GM19239 (cell line): ENCODE measurements around the gene DNAH3.
"Not testable (repeated sequence)": the region's sequence is repeated elsewhere in the genome, so short reads cannot be mapped to it uniquely, and the experiment has no call there.

Experiments used
- DNase-seq: peaks from one replicate; pipeline ENCODE4 v3.0.0; 2011; ENCODE audit warnings: low spot score; ENCODE audit not compliant: insufficient read length
- FAIRE-seq: peaks from 2 replicates; lab custom pipeline; 2011; peaks lifted over from hg19 to GRCh38; lab: Jason Lieb, UNC

DNAH3 gene

DNA sequence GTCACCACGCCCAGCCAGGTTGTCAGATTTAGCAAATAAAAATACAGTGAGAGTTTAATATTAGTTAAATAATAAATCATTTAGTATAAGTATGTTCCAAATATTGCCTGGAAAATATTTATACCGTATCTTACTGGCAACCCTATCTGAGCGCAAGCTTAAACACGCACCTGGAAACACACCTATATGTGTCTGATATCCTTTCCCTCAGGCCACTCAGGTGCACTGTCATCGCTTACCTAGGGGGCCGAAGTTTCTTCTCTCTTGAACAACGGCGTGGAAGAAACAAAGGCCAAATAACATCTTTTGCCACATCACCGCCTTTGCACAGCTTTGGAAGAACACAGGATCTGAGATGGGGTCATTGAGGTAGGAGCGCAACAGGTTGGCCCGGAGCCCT is 196.1 kb downstream of the DNAH3 start:
- DNase-seq (no peak), FAIRE-seq (no peak)

DNA sequence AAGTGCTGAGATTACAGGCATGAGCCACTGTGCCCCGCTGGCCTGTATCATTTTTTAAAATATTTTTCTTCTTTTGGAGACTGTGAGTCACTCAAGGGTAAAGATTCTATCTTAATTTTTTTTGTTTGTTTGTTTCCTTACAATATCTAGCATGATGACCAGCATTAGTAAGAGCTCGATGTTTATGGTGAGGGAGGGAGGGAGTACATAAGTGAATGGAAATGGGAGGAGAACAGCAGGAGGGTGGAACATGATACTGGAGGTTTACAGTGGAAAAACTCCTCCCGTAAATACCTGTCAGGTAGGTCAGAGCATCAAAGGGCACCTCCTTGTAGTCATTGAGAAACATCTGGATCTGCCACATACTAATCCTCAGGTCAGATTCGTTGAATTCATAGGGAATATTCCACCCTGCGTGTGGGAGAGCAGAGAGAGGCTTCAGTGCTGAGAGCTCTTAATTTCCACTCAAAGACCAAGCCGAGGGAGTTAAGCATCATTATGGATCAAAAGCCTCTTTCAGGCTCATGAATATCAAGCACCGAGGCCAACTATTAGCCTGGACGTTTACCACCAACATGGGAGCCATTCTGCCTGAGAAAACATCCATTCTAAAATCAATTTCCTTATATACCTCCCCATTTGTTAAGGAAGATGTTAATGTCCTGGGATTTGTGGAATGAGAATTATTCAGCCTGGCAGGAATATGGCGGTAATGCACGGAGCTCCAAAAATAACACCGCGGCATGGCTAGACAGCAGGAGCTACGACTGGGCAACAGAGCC is 198.3 kb downstream of the DNAH3 start:
- no peak for DNase-seq
- no peak for FAIRE-seq

DNA sequence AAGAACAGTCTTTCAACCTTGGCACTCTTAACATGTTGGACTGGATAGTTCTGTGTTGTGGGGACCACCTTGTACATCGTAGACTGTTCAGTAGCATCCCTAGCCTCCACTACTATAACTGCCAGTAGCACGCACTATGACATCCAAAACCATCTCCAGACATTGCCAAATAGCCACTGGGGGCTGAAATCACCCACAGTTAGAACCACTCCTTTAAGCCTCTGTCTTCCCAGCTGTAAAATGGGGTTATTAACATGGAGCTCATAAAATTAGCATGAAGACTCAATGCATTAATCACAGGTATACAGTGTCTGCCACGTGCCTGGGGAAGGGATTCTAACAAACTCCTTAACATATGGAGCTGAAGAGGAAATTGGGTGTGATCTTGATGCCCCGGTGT is 200.4 kb downstream of the DNAH3 start:
- no peak for FAIRE-seq

DNA sequence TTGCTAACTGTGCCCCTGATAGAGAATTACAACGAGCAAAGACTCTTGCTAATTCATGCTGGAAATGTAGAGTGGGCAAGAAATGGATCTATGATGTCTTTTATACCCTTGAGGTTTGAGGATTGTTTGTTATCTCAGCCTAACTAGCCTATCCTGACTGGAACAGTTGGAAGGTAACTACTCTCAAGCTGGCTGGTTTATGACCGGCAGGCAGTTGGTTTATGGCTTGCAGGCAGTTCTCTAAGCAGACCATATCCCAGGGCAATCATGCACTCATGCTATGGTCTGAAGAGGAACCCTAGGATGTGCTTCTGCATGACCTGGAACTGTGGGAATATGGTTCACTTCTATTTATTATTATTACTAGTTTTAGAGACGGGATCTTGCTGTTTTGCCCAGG is 201.0 kb downstream of the DNAH3 start:
- FAIRE-seq (no peak), DNase-seq (no peak)

More for the DNA sequence above, 200.4 kb downstream of the DNAH3 start:
- no peak for DNase-seq

DNA sequence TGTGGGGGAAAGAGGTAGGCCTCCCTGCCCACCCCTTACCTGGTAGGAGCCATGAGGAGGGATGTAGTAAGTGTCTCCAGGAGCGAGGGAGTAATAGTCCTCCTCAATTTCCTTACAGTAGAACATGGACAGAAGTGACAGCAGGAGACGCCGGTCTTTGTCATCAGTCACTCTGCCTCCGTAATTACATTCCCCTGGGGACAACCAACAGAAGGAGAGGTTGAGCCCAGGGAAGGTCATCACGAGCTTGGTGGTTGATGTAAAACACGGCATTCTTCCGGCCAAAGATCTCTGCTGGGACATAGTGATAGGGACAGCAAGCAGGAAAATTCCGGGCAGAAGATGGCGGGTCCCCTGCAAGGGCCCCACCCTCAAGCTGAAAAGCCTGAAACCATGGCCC is 202.2 kb downstream of the DNAH3 start:
- DNase-seq (no peak), FAIRE-seq (no peak)

DNA sequence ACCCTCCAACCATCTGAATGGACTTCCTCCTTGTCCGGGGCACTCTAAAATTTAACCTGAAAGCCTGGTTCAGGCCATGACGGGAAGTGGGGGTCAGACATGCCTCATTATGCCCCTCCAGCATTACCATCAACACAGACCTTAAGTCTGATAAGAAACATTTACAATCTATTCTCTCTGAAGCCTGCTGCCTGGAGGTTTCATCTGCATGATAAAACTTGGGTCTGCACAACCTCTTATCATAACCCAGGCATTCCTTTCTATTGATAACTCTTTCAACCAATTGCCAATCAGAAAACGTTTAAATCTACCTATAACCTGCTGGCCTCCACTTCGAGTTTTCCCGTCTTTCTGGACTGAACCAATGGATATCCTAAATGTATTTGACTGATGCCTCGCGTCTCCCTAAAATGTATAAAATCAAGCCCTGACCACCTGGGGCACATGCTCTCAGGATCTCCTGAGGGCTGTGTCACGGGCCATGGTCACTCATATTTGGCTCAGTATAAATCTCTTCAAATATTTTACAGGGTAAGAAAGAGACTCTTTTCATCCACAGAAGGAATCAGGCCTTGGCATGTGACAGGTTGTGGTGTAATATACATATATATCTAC is 204.5 kb downstream of the DNAH3 start:
- DNase-seq: no peak
- no peak for FAIRE-seq

DNA sequence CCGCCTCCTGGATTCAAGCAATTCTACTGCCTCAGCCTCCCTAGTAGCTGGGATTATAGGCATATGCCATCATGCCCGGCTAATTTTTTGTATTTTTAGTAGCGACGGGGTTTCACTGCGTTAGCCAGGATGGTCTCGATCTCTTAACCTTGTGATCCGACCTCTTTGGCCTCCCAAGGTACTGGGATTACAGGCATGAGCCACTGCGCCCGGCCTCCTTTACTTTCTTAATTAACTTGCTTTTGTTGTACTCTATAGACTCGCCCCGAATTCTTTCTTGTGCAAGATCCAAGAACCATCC is 205.1 kb downstream of the DNAH3 start:
- not testable (repeated sequence) for DNase-seq, FAIRE-seq

DNA sequence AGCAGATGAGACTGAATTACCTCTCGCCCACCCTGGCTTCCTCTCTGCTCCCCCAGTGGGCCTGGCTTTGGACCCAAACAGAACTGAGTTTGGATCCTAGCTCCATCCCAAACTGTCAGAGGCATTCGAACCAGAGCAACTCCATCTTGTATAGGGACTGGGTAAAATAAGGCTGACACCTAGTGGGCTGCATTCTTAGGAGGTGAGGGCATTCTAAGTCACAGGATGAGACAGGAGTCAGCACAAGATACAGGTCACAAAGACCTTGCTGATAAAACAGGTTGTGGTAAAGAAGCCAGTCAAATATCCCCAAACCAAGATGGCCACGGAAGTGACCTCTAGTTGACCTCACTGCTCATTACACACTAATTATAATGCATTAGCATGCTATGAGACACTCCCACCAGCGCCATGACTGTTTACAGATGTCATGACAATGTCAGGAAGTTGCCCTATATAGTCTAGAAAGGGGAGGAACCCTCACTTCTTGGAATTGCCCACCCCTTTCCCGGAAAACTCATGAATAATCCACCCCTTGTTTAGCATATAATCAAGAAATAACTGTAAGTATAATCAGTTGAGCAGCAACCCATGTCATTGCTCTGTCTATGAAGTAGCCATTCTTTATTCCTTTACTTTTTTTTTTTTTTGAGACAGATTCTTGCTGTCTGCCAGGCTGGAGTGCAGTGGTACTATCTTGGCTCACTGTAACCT is 205.6 kb downstream of the DNAH3 start:
- DNase-seq (no peak), FAIRE-seq (no peak)

DNA sequence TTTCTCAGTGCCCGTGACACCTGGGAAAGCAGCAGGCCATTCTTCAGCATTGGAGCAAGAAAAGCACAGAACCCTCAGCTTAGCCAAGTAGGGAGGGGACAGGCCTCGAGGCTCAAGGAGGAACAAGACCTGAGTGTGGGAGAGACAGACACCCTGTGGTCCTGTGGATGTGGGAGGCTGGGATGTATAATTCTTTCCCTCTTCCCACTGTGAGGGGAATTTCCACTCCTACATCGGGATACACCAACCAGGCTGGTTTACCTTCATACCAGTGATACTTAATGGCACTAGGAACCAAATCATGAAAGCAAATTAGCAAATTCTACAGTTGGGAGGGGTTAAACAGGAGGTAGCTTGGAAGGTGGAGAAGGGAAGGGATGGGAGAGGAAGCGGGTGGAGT is 208.4 kb downstream of the DNAH3 start:
- FAIRE-seq (no peak), DNase-seq (no peak)

DNA sequence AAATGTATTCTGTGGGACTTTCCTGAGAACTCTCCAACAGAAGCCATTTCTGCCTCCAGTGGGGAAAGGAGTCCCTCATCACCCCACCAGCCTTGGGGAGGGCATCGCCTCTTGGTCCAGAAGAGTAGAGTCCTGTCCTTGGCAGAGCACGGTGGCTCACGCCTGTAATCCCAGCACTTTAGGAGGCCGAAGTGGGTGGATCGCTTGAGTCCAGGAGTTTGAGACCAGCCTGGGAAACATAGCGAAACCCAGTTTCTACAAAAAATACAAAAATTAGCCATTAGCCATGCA is 209.1 kb downstream of the DNAH3 start:
- no peak for DNase-seq
- FAIRE-seq: no peak

DNA sequence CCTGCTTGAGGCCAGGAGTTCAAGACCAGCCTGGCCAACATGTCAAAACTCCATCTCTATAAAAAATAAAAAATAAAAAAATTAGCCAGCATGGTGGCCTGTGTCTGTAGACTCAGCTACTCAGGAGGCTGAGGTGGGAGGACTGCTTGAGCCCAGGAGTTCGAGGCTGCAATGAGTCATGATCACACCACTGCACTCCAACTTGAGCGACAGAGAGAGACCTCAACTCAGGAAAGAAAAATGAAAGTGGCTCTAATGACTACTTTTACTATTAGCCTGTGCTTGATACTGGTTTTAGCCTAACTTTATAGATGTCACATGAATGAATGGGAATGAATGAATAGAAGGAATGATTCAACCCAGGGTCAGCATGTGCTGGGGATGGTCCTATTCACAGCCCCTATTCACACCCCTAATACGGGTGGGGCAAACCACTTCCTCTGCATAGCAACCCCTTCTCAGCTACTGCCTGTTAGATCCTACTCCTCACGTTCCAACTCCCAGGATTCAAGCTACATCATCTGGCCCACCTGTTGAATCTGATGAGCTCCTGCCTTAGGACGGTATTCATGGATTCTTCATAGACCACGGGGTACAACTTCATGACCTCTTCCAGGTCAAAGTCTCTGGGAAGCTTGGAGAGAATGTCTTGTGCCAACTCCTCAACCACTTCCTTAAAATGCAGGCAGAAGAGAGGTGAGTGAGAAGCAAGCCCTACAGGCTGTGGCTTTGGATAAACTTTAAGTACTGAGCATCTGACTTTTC is 209.6 kb downstream of the DNAH3 start:
- no peak for FAIRE-seq
- no peak for DNase-seq

DNA sequence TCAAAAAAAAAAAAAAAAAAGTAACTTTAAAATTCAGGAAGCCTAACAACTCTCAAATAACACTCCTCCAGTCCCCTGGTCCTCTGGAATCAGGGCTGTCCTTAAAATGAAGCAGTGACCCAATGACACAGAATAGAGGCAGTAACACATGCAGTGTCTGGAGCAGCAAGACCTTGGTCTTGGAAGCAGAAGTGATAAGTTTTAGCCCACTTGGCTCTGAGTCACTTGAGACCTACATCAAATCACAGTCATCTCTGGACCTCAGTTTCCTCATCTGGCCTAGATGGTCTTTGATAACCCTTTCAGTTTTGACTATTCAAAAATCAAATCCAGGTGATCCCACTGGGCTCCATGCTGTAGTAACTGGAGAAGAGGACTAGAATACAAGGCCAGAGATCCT is 211.0 kb downstream of the DNAH3 start:
- FAIRE-seq (no peak), DNase-seq (no peak)

DNA sequence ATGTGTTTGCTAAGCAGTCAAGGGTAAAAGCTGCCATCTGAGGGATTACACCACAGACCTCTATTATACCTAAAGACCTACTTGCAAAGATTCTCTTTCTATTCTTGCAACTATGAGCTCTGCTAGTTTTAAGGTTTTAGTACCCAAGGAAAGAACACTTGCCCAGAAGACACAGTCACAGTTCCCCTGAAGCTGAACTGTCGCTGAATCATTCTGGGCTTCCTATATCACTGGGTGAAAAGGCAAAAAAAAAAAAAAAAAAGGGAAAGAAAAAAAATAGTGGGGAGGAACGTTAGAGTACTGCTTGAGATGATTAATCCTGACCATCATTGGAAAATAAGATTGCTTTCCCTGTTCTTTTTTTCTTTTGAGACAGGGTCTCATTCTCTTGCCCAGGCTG is 212.2 kb downstream of the DNAH3 start:
- no peak for FAIRE-seq
- no peak for DNase-seq

DNA sequence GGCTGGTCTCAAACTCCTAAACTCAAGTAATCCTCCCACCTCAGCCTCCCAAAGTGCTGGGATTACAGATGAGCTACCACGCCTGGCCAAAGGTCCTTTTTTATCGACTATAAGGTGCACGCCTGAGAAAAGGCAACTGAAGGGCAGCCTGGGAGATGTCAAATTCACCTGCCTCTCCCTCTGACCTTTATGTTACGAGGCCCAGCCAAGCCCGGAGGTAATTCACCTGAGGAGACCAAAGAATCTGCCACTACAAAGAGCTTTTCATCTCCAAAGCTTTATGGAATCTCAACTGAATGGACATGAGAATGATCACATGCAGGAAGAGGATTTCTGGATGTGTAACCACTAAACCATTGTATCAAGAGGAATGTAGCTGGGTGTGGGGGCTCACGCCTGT is 212.9 kb downstream of the DNAH3 start:
- FAIRE-seq: no peak
- DNase-seq: no peak

DNA sequence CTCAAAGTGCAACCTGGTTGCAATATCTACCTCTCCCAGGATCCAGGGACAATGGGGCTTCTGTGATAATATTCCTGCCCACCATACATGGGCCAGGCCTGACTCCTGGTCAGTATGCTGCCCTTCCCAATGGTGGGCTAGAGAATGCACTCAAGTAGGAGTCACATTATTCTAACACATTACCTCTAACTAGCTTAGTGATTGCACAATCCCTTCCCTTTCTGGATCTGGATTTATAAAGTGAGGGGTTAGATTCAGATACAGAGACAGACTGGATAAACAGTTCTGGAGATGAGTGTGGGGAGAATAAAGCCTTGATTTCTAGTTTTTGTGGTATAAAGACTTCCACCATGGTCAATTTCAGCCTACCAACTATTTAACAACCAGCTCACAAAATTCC is 217.1 kb downstream of the DNAH3 start:
- FAIRE-seq: no peak
- no peak for DNase-seq

DNA sequence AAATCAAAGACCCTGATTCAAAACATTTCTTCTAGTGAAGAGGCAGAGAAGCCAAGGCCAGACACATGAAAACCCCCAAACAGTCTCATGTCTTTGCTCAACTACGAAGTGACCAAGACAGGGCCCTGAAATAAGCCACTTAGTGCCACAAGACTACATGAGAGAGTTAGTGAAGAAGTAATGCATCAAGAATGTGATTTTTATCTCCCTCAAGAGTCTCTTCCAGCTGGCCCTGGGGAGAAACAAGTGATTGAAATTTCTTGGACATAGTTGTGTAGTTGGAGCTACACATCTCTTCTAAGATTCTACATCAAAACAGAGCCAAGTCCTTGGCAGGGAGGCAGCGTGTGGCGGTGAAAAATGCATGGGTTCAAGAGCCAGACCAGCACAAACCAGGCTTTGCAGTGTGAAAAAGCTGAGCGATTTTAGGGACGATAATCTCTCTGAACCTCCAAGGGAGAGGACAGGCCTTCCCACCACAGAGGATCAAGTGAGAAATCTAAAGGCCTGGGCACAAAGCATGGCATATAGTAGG is 219.5 kb downstream of the DNAH3 start:
- FAIRE-seq (no peak), DNase-seq (no peak)

DNA sequence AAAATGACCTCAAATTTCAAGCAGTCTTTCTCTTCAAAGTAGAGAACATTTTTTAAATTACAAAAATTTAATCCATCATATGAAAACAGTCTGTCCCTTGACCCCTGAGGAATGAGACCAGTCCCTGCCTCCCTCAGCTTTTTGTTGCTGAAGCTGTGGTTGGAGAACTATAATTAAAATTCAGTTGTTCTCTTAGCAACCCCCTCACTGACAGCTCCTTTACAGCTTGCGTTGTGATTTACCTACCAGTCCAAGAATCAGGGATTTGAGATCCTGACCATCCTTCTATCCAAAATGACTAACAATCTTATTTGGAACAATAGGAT is 220.3 kb downstream of the DNAH3 start:
- no peak for FAIRE-seq
- no peak for DNase-seq

DNA sequence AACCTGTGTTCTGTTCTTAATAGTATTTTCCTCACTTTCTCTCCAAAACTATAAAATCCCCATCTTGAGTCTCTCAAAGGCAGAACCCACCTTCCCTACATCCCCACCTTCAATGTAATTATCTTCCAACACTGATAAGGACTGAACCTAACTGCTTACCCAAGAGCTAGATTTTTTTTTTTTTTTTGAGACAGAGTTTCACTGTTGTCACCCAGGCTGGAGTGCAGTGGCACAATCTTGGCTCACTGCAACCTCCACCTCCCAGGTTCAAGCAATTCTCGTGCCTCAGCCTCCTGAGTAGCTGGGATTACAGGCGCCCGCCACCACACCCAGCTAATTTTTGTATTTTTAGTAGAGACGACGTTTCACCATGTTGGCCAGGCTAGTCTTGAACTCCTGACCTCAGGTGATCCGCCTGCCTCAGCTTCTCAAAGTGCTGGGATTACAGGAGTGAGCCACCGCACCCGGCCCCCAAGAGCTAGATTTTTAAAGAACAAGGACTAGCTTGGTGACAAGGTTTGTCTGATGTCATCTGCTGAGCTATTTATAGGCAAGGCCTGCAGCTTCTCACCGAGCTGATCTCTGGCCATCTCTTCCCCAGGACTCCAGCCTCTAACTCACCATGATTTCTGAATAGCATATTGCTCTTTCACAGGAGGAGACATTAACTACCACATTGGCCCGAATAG is 220.8 kb downstream of the DNAH3 start:
- DNase-seq, FAIRE-seq: not testable (repeated sequence)

DNA sequence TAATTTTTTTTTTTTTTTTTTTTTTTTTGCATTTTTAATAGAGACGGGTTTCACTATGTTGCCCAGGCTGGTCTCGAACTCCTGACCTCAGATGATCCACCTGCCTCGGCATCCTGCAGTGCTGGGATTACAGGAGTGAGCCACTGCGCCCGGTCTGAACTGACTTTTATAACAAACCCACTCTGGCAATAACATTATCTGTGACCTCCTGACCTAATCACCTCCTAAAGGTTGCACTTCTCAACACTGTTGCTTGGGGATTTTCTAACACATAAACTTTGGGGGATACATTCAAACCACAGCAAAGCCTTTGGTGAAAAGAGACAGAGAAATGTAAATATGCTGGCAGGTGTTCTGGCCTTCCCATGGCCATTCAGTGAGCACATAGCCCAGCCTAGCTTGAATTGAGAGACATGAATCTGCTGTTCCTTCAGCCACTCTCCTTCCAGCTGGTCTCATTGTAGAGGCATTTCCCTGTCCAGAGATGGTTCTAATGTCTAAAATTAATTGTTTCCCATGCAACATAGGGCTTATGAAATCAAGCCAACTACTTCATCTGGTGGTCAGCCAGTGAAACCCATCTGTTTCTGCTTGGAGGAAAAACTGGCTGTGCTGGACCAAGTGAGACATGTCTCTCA is 221.8 kb downstream of the DNAH3 start:
- no peak for FAIRE-seq
- no peak for DNase-seq

DNA sequence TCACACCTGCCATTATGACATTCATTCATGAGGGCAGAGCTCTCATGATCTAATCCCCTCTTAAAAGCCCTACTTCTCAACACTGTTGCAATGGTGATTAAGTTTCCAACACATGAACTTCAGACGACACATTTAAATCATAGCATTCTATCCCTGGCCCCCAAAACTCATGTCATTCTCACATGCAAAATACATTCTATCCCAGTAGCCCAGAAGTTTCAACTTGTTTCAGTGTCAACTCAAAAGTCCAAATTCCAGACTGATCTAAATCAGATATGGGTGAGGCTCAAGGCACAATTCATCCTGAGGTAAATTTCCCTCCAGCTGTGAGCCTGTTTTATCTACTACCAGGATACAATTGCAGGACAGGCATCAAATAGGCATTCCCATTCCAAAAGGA is 224.9 kb downstream of the DNAH3 start:
- FAIRE-seq (no peak), DNase-seq (no peak)
